GM12891 (cell line): ENCODE results near the gene CCDC66.

Source experiments
- PAX5 ChIP-seq: IDR thresholded peaks from 2 replicates; pipeline ENCODE4 v1.6.1; 2011; ENCODE audit warnings: low read length, moderate library complexity, mild to moderate bottlenecking; ENCODE audit not compliant: insufficient read depth, severe bottlenecking
- POLR2A ChIP-seq: IDR thresholded peaks from 2 replicates; pipeline ENCODE4 v1.6.1; 2011; ENCODE audit warnings: low read depth, low read length, control low read depth
- POLR2AphosphoS5 ChIP-seq: IDR thresholded peaks from 2 replicates; pipeline ENCODE4 v1.6.1; 2011; ENCODE audit warnings: low read depth, low read length, control low read depth
- SPI1 ChIP-seq: IDR thresholded peaks from 2 replicates; pipeline ENCODE4 v1.6.1; 2011; ENCODE audit warnings: low read depth, low read length, control low read depth
- TAF1 ChIP-seq: IDR thresholded peaks from 2 replicates; pipeline ENCODE4 v1.6.1; 2011; ENCODE audit warnings: low read depth, low read length, control low read depth

- TF ChIP-seq POLR2AphosphoS5 (no peak), POLR2A (no peak), PAX5 (no peak), SPI1 (no peak), TAF1 (no peak)
These were observed 88.4 kb downstream of the CCDC66 start for GRCh38 chr3:56645407-56645806.
